Left kidney (tissue), 2 donors: ENCODE measurements around the gene SOCS3. TPM values are rescaled to one million over a fixed set of nuclear protein-coding genes. Genes with fewer than 3 reads are reported as not detected.
"Not testable (repeated sequence)": the region's sequence is repeated elsewhere in the genome, so short reads cannot be mapped to it uniquely, and the experiment has no call there.

Experiments used
- DNase-seq: peaks from one replicate; pipeline ENCODE4 v3.0.0-alpha.2; 2013
- polyA plus RNA-seq: library from polyadenylated mRNA; unstranded; fragments of 120-200 nt; gene quantifications from one replicate; pipeline ENCODE4 v1.2.1, GENCODE V29; 2013; ENCODE audit not compliant: insufficient read length

SOCS3 gene
- polyA plus RNA-seq, 1 donor = 12.1 TPM

GRCh38 chr17:78309659-78310255 lies 50.1 kb downstream of the SOCS3 start:
- not testable (repeated sequence) for DNase-seq

- DNase-seq = no peak
Observed at GRCh38 chr17:78307887-78308638, 51.8 kb downstream of the SOCS3 start.

GRCh38 chr17:78306913-78307312 lies 53.0 kb downstream of the SOCS3 start:
- no peak for DNase-seq

Other genes starting within 250 kb of the SOCS3 start
- 24.8 TPM for gene TMC6, start 231.3 kb downstream of the SOCS3 start, polyA plus RNA-seq
- 1.4 TPM for gene TMC8, start 229.3 kb downstream of the SOCS3 start, polyA plus RNA-seq
- gene C17orf99, start 213.7 kb downstream of the SOCS3 start, polyA plus RNA-seq = 0.17 TPM
- gene SYNGR2, start 191.5 kb downstream of the SOCS3 start, polyA plus RNA-seq = 47.3 TPM
- 34.0 TPM for gene TK1, start 173.0 kb downstream of the SOCS3 start, polyA plus RNA-seq
- gene AFMID, start 172.7 kb downstream of the SOCS3 start, polyA plus RNA-seq = 73.2 TPM
- 35.8 TPM for gene BIRC5, start 145.8 kb downstream of the SOCS3 start, polyA plus RNA-seq
- not detected for gene TMEM235, start 128.4 kb downstream of the SOCS3 start, polyA plus RNA-seq
- 52.6 TPM for gene PGS1, start 18.6 kb upstream of the SOCS3 start, polyA plus RNA-seq
- gene DNAH17, start 217.3 kb upstream of the SOCS3 start, polyA plus RNA-seq = 3.6 TPM